Stimulated activated CD4-positive, alpha-beta T cell treated with anti-CD3 and anti-CD28 coated beads, Interleukin-2, amount 100 ng/mL, for 4 hours (primary cell): ENCODE data around the gene ROGDI.
A peak's percentile ranks its signal among the peaks of the same experiment; 100 is the strongest.
"Not testable (repeated sequence)": the region's sequence is repeated elsewhere in the genome, so short reads cannot be mapped to it uniquely, and the experiment has no call there.

Source experiments
- DNase-seq: peaks from one replicate; pipeline ENCODE4 v3.0.0-alpha.2; 2020; ENCODE audit warnings: low read depth

The ROGDI gene

DNA sequence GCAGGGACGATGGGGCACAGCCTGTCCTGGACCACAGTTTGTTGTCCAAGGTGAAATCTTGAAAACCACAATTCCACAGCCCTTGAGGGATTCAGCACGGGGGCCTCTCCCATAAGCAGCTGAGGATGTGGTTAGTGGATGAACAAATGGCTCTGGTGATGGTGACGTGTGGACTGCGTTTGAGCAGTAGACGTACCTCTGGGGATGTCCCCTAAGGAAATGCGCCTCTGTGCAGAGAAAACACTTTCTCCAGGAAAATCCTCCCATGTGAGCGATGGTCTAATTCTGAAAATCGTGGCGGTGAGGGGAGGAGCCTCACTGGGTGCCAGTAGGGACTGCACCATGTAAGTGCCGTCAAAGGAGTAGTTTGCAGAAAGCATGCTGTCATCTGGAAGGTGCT lies 11.6 kb downstream of the ROGDI start:
- no peak for DNase-seq

DNA sequence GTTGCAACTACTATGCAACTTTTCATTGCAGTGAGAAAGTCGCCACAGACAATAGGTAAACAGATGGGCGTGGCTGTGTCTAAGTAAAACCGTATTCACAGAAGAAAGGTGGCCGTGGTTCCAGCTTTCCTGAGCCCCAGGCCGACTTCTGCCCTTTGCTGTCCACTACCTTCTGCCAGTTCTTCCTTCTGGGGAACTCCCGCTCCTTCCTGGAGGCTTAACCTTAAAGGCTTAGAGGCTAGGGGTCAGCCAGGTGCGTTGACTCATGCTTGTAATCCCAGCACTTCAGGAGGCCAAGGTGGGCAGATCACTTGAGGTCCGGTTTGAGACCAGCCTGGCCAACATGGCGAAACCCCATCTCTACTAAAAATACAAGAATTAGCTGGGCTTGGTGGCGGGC lies 12.2 kb downstream of the ROGDI start:
- DNase-seq = no peak

DNA sequence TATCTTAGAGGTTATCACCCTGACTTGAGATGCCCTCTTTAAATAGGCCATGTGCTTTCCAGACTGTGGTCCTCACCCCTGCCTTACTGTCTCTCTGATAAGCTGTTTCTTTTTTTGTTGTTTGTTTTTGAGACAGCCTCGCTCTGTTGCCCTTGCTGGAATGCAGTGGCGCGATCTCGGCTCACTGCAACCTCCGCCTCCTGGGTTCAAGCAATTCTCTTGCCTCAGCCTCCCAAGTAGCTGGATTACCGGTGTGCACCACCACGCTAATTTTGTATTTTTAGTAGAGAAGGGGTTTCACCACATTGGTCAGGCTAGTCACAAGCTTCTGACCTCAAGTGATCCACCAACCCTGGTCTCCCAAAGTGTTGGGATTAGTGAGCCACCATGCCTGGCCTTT lies 13.5 kb downstream of the ROGDI start:
- no peak for DNase-seq

DNA sequence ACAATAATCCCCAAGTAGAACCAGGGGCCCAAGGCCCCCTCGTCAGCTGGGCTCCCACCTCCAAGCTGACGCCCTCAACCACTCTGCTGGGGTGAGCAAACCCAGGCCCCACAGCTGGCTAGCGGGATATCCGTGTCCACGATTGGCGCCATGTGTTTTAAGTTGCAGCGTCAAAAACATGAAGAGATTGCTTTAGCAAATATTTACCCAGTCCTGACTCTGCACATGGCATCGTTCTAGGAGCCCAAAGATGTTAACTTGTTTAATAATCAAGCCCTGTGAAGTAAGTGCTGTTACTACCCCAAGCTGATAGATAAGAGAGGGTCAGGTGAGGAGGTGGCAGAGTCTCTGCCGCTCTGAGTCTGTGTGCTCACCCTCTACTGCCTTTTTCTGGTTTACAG lies 13.9 kb downstream of the ROGDI start:
- DNase-seq = no peak

DNA sequence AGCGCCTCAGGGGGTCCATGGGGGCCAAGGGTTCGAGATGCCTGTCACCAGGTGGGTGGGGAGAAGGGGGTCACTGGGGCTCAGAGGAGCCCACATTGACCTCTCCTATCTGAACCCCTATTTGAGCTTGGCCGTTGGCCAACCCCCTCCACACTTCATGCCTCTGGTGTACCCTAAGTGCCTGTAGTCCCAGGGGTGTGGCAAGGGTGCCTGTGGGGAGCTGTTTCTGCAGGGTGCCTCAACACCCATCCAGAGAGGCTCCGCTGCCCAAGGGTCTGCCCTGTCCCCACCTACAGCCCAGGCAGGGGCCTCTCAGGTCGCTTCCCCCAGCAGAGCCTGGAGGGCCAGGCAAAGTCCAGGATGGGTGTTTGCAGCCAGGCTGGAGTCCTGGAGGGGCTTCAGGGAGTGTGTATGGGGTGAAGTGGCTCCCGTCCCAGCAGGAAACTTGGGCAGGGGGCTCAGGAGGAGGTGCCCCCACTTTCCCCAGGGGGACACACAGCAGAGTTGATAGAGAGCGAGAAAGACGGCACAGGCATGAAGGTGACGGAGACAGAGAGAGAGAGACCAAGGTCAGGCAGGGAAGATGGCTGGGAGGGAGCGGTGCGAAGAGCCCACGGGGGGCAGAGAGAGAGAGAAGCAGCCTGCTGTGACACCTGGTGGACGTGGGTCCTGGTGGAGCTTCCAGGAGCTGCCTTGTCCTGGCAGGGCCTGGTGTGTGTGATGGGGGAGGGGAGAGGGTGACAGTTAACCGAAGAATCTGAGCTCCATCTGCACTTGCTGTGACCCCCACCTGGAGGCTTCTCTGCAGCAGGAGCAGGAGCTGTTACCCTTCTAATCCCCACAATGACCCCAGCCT lies 14.6 kb downstream of the ROGDI start, which contains the start of gene SEPTIN12:
TSS of gene SEPTIN12 (minus strand) at position 719 of the 856 bp plus-strand sequence. CDS start at position 19, 700 bp downstream.
- no peak for DNase-seq

DNA sequence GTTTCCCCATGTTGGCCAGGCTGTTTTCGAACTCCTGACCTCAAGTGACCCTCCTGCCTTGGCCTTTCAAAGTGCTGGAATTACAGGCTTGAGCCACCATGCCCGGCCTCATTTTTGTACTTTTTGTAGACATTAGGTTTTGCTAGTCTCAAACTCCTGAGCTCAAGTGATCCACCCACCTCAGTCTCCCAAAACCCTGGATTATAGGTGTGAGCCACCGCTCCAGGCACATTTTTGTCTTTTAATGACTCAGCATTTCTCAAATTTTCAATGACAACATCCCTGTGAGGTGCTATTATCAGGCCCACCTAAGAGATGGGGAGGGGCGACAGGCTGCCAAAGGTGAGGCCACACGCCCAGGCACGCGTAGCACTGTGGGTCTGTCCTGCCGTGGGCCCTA lies 15.4 kb downstream of the ROGDI start:
- no peak for DNase-seq

DNA sequence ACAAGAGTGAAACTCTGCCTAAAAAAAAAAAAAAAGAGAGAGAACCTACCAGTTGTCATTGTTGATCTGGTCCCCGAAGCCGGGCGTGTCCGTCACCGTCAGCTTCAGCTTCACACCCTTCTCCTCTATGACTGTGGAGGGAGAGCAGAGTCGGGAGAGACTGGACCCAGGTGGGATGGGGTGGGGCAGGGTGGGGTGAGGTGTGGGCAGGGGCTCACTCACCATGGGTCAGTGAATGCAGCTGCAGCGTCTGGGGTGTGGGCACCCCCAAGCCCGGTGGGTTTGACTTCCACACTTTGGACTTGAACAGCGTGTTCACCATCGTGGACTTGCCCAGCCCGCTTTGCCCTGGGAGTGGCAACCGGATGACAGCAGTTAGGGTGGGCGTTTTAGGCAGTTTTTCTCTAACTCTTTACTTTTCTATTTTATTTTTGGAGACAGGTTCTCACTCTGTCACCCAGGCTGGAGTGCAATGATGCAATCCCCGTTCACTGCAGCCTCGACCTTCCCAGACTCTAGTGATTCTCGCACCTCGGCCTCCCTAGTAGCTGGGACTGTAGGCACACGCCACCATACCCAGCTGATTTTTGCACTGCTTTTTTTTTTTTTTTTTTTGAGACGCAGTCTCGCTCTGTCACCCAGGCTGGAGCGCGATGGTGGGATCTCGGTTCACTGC lies 16.5 kb downstream of the ROGDI start:
- no peak for DNase-seq

DNA sequence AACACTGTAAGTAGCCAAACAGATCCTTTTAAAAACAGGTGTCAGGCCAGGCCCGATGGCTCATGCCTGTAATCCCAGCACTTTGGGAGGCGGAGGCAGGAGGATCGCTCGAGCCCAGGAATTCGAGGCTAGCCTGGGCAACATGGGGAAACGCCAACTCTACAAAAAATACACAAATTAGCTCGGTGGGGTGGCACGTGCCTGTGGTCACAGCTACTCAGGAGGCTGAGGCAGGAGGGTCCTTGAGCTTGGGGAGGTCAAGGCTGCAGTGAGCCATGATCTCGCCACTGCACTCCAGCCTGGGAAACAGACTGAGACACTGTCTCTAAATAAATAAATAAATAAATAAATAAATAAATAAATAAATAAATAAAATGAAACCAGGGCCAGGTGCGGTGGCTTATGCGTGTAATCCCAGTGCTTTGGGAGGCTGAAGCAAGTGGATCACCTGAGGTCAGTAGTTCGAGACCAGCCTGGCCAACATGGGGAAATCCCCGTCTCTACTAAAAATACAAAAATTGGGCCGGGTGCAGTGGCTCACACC lies 17.9 kb downstream of the ROGDI start:
- not testable (repeated sequence) for DNase-seq

DNA sequence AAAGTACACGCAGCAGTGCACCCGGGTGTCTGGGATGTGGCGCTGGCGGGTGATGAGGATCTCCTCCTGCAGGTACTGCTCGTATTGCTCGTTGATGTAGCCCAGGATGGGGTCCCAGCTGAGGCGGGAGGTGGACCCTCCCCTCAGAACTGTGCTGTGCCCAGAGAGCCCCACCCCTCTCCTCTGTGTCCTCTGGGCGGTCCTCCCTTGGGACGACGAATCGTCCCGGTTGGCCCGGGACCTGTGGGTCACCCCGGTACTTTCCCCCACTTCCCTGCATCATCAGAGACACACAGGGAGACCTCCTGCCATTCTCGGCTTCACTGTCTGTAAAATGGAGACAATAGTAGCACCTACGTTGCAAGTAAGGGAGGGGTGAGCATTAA lies 18.5 kb downstream of the ROGDI start:
- no peak for DNase-seq

DNA sequence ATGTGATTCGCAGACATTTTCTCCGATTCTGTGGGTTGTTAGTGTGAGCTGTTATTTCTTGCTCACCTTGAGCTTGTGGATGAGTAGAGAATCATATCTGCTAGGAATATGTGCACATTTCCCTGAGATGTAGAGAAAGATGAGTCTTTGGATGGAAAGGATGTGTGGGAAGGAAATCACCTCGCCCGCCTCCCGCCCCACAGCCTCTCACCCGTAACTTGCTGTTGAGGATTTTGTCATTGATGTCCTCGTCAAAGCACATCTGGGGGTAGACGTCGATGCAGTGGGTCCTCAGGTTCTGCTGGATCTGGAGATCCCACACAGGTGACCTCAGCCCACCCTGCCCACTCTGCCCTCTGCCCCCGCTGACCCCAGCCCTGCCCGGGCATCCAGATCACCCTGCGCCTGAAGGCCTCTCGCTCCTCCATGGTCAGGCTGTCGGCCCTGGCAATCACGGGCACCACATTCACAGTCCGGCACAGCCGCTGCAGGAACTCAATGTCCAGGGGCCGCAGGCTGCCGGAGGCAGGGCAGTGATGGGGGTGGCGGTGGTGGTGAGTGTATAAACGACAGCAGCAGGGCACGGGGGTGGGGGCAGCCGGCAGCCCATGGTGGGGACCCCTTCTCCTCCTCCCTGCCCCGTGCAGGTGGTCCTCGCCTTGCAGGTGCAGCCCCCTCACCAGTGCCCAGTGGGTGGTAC lies 19.0 kb downstream of the ROGDI start:
- no peak for DNase-seq

DNA sequence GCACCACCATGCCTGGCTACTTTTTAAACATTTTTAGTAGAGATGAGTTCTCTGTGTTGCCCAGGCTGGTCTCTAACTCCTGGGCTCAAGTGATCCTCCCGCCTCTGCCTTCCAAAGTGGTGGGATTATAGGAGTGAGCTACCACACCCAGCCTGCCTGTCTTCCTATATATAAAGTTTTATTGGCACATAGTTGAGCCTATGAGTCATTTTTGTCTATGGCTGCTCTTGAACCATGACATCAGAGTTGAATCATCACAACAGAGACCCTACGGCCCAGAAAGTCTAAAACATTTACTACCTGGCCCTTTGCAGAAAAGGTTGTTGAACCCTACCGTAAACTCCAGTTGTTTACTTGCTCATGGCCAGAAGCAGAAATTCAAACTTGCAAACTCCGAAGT lies 22.2 kb downstream of the ROGDI start:
- no peak for DNase-seq

DNA sequence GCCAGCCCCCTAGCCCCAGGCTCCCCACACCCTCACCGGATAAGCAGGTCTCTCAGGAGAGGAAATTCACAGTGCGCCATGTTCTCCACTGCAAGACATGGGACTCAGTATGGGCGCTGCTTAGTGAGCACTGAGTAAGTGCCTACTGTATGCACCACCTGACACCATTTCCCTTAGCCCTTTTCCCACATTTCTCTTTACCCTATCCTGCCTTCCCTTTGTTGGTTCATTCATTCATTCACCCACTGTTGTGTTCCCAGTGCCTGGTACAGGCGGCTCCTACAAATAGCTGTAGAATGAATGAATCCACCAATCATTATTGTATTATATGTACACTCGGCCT lies 24.4 kb downstream of the ROGDI start:
- DNase-seq = no peak

DNA sequence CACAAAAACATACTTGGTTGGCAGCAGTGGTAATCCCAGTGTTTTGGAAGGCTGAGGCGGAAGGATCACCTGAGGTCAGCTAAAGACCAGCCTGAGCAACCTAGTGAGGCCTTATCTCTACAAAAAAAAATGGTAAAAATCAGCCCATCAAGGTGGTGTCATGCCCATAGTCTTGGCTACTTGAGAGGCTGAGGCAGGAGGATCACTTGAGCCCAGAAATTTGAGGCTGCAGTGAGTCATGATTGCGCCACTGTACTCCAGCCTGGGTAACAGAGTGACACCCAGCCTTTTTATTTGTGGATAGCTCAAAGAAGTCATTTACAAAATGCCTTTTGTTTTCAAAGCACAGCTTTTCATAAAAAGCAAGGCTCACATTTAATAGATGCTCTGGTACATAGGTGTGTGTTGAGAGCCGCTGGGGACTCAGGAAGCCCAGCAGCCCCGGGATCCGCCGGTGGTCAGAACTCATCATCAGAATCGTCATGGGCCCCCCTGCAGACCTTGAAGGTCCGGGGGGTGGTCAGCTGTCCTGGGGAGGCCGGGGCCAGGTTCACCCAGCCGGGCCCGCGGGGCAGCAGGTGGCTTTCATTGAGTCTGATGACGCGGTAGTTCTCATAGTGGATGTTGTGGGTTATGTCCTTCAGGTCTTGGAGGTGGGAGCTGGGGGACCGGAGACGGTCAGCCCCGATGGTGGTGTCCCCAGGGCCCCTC lies 24.9 kb downstream of the ROGDI start:
- no peak for DNase-seq

DNA sequence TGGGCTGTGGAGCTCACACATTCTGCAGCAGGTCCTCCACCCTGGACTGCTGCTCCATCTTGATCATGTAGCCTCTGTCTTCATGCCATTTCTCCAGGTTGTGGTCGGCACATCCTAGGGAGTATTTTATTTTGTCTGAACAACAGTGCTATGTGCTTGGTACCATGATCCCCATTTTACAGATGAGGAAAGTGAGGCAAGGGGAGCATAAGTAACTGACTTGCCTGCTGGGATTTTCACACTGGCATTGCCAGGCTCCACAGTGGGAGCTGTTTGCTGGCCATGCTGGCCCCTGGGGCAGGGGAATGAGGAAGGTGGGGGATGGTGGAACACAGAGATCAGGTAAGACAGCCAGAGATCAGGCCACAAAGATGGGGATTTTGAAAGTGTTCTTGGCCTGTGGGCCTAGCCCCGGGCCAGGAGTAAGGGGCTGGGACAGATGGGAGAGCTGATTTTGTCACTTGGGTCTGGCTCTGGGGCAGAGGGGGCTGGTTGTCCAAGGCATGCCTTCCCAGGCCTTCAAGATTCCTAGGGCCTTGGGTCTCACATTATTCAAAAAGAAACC lies 26.2 kb downstream of the ROGDI start:
- no peak for DNase-seq

DNA sequence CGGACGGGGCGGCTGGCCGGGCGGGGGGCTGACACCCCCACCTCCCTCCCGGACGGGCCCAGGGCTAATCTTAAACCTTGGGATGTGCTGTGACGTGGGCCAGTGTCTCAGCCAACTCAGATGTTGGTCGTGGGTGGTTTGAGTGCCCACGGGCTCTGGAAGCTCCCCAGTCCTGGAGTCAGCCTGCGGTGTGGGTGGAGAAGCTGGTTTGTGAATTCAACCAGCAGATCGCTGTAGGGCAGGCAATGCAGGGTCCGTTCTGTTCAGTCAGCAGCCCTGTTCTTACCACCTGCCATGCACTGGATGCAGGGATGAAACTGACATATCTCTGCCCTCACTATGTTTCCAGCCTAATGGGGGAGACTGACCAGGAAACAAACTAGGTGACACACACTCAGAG lies 27.4 kb downstream of the ROGDI start:
- no peak for DNase-seq

DNA sequence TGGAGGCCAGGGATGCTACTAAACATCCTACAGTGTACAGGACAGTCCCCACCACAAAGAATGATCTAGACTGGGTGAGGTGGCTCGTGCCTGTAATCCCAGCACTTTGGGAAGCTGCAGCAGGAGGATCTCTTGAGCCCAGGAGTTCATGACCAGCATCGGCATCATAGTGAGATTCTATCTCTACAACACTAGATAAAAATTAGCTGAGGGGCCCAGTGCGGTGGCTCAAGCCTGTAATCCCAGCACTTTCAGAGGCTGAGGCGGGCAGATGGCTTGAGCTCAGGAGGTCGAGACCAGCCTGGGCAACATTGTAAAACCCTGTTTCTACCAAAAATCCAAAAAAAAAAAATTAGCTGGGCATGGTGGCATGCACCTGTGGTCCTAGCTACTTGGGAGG lies 30.1 kb downstream of the ROGDI start:
- no peak for DNase-seq

DNA sequence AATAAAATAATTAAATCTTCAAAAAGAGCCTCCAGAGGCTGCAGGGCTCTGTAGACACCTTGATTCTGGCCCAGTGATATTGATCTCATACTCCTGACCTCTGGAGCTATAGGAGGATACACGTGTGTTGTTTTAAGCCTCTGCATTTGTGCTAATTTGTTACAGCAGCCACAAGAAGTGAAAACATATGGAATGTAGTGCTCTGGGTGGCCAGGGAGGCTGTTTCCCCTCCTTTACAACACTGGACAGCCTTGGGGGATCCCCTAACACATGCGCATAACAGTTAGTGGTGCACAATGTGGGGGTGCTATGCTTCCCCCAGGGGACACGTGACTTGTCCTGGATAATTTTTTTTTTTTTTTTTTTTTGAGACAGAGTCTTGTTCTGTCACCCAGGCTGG lies 30.8 kb downstream of the ROGDI start:
- no peak for DNase-seq

DNA sequence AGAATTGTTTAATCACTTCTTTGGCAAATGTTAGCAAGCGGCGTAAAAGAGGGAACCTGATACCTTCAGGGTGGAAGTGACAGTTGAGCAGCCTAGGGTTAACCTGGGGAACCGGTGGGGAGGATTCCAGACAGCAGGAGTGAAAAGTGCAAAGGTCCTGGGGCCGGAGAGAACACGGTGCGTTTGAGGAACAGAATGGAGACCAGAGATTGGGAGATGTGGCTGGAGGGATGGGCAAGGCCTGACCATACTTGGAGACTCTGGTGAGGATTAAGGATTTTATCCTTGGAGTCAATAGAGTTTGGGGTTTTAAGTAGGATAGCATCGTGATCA lies 33.2 kb downstream of the ROGDI start:
- DNase-seq = no peak

DNA sequence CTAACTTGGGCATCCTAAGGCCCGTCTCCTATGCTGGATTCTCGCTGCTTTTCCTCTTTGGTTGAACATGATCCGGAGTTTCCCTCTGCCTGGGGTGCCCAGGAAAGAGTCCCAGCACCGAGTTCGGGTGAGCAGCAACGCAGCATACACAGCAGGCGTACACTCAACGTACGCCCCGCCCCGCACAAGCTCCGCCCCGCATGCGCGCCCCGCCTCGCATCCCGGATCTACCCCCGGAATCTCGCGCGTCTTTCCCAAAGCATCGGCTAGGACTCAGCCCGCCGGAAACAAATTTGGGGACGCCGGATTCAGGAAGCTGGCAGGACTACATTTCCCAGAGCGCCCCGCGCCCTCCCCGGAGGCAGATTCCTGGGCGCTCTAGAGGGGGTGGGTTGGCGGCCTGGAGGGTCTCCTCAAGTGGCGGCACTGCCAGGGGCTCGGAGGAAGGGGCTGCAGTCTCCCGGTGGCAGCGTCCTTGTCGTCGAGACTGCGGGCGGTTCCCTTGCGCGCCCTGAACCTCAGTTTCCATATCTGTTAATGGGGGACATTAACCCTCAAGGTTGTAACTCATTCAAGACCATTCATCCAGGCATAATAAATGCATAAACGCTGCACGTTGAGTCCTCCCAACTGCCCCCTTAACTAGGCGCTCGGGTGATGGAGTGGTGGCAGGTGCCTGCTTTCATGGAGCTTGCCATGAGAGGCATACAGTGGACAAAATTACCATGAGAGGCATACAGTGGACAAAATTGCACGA lies 33.7 kb downstream of the ROGDI start:
- peak; percentile 69 for DNase-seq

DNA sequence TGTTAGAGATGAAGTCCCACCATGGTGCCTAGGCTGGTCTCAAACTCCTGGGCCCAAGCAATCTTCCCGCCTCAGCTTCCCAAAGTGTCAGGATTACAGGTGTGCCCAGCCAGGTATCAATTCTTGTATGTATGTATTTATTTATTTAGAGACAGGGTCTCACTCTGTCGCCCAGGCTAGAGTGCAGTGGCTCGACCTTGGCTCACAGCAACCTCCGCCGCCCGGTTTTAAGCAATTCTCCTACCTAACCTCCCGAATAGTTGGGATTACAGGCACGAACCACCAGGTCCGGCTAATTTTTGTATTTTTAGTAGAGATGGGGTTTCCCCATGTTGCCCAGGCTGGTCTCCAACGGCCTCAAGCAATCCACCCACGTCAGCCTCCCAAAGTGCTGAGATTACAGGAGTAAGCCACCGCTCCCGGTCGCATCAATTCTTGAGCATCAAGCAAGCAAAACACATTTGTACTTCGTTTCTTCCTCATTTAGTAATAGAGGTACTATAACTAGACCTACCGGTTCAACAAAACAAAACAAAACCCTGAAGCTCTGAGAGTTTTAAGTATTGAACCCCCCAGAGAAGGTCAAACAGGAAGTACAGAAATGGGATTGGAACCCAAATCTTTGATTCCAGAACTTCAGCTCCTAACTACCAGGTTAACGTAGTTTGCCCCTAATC lies 34.4 kb downstream of the ROGDI start:
- no peak for DNase-seq
